SK-N-MC (cell line): ENCODE results near the gene EPHX1.

Experiments used
- DNase-seq: peaks from one replicate; pipeline ENCODE4 v3.0.0-alpha.2; 2011; ENCODE audit warnings: low read depth, low spot score
- H3K27ac ChIP-seq: fragments of 200-600 bp; sonication (generic); 2 replicates; pipeline ENCODE4 v1.5.1; 2016; ENCODE audit warnings: mixed run types
- H3K36me3 ChIP-seq: fragments of 200-600 bp; sonication (generic); 2 replicates; pipeline ENCODE4 v1.6.1; 2017; ENCODE audit warnings: antibody characterized with exemption, low read length, mixed read lengths; ENCODE audit not compliant: insufficient read depth
- H3K4me3 ChIP-seq: fragments of 200-600 bp; sonication (generic); 2 replicates; pipeline ENCODE4 v1.5.1; 2016
- H3K9ac ChIP-seq: fragments of 200-600 bp; sonication (generic); 2 replicates; pipeline ENCODE4 v1.8.0; 2017; ENCODE audit warnings: mixed run types, mixed read lengths; ENCODE audit not compliant: insufficient read length
- H3K9me3 ChIP-seq: fragments of 200-600 bp; sonication (generic); 2 replicates; pipeline ENCODE4 v1.6.1; 2017; ENCODE audit warnings: low read depth, mild to moderate bottlenecking, antibody characterized with exemption, low read length, moderate library complexity, mixed read lengths
- EZH2 ChIP-seq: fragments of 200-600 bp; sonication (generic); IDR thresholded peaks from one replicate; pipeline ENCODE4 v1.6.1; 2017; ENCODE audit warnings: antibody characterized with exemption
- FOXP2 ChIP-seq: optimal IDR thresholded peaks from 2 replicates; pipeline ENCODE3; 2011; ENCODE audit warnings: mild to moderate bottlenecking, moderate library complexity; ENCODE audit not compliant: insufficient read depth; ENCODE audit errors: extremely low read length, control extremely low read depth
- POLR2AphosphoS5 ChIP-seq: IDR thresholded peaks from 2 replicates; pipeline ENCODE4 v1.6.1; 2012; ENCODE audit warnings: mild to moderate bottlenecking, low read depth, low read length, borderline replicate concordance

The EPHX1 gene

DNA sequence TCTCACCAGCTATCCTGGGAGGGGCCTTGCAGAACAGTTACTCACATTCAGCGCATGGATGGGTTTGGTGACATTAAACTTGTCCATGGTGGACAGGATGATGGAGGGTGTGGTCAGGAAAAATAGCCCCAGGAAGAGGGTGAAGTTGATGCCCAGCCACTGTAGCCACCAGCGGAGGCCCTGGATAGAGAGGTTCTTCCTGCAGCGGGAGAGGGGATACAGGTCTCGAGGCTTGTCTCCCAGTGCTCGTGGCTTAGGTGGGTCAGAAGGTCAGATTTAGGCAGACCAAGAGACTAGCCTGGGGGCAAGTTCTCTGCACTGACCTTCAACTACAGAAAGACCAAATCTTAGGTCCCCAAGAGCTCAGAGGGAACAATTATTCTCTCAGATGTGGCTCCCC, 49.2 kb downstream of the EPHX1 start:
- Histone ChIP-seq H3K9me3 (no peaks in the 10 kb centered on the region), H3K4me3 (no peak overlapping the region), H3K9ac (no peak overlapping the region), H3K27ac (no peak overlapping the region), H3K36me3 (no peaks in the 10 kb centered on the region; the same call in 1 of the 2 replicates)
- TF ChIP-seq EZH2 (no peak), POLR2AphosphoS5 (no peak), FOXP2 (no peak)
- DNase-seq: no peak

DNA sequence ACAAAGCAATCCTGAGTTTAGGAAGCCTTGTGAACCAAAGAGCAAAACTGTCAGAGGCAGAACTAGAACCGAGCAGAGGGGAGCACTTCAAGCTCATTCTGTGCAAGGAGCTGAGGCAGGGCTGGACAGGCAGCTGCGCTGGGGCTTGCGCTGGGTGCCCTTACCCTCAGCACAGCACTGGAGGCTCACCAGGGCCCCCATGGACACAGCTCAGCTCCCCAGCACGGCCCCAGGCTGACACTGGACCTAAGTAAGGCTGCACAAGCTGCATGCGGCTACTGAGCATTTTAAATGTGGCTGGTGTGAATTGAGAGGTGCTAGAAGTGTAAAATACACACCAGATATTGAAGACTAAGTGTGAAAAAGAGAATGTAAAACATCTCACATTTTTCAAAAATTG, 50.2 kb downstream of the EPHX1 start:
- no peak for DNase-seq
- Histone ChIP-seq H3K9ac (no peak overlapping the region), H3K36me3 (no peaks in the 10 kb centered on the region; the same call in 1 of the 2 replicates), H3K9me3 (no peaks in the 10 kb centered on the region), H3K4me3 (no peak overlapping the region), H3K27ac (no peak overlapping the region)
- TF ChIP-seq FOXP2 (no peak), EZH2 (no peak), POLR2AphosphoS5 (no peak)

GRCh38 chr1:225860876-225861441, 51.0 kb downstream of the EPHX1 start:
- no peak for TF ChIP-seq POLR2AphosphoS5
- TF ChIP-seq EZH2: no peak
- TF ChIP-seq FOXP2: no peak
- no peak for DNase-seq
- no peaks in the 10 kb centered on the region; the same call in 1 of the 2 replicates for H3K36me3 ChIP-seq
- H3K4me3 ChIP-seq: no peak overlapping the region
- H3K27ac ChIP-seq: no peak overlapping the region
- H3K9me3 ChIP-seq: no peaks in the 10 kb centered on the region
- no peak overlapping the region for H3K9ac ChIP-seq

GRCh38 chr1:225861834-225862580, 52.1 kb downstream of the EPHX1 start:
- no peak for TF ChIP-seq POLR2AphosphoS5
- no peak for TF ChIP-seq FOXP2
- no peak for TF ChIP-seq EZH2
- Histone ChIP-seq H3K36me3 (no peaks in the 10 kb centered on the region; the same call in 1 of the 2 replicates), H3K4me3 (no peak overlapping the region), H3K9me3 (no peaks in the 10 kb centered on the region), H3K9ac (no peak overlapping the region), H3K27ac (no peak overlapping the region)
- no peak for DNase-seq

- H3K9ac ChIP-seq: no peak overlapping the region
- no peak overlapping the region for H3K4me3 ChIP-seq
- no peak overlapping the region for H3K27ac ChIP-seq
- H3K36me3 ChIP-seq: no peaks in the 10 kb centered on the region; the same call in 1 of the 2 replicates
- TF ChIP-seq EZH2 (no peak), POLR2AphosphoS5 (no peak), FOXP2 (no peak)
- DNase-seq: no peak
- no peaks in the 10 kb centered on the region for H3K9me3 ChIP-seq
Measured at GRCh38 chr1:225862581-225862950, 52.6 kb downstream of the EPHX1 start.

DNA sequence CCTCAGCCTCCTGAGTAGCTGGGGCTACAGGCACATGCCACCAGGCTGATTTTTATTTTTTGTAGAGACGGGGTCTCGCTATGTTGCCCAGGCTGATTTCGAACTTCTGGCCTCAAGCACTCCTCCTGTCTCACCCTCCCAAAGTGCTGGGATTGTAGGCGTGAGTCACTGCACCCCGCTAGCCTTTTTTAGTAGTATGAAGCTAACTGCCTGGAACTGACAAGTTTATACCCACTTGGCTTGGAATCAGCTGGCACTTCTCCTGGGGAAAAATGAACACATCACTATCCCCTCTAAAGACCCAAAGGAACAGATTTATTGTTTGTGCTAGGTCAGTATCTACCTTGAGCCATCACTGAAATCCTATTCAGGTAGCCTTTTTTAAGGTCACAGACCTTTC, 53.2 kb downstream of the EPHX1 start:
- no peak for DNase-seq
- Histone ChIP-seq H3K27ac (no peak overlapping the region), H3K9me3 (no peaks in the 10 kb centered on the region), H3K36me3 (no peaks in the 10 kb centered on the region; the same call in 1 of the 2 replicates), H3K9ac (no peak overlapping the region), H3K4me3 (no peak overlapping the region)
- TF ChIP-seq EZH2 (no peak), POLR2AphosphoS5 (no peak), FOXP2 (no peak)

DNA sequence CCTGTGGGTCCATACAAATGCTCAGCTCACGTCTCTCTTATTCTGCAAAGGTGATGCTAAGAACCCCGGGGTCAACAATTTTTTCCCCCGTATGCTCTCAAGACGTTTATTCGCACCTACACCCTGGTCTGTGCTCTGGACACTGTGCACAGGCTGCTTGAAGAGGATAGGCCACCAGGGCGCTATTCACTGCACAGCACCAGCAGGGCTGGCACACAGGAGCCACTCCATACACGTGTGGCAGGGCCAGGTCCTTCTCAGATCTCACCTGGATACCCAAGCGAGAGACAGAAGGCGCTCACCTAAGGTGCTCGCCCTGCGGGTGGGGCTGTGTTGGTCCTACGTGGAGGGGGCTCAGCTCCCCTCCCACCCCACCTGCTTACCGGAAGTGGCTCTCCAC, 55.6 kb downstream of the EPHX1 start:
- H3K36me3 ChIP-seq: no peaks in the 10 kb centered on the region; the same call in 1 of the 2 replicates

GRCh38 chr1:225866061-225866837, 56.3 kb downstream of the EPHX1 start:
- TF ChIP-seq FOXP2 (no peak), EZH2 (no peak), POLR2AphosphoS5 (no peak)

More for the DNA sequence above, 55.6 kb downstream of the EPHX1 start:
- Histone ChIP-seq H3K27ac (no peak overlapping the region), H3K9ac (no peak overlapping the region), H3K9me3 (no peaks in the 10 kb centered on the region), H3K4me3 (no peak overlapping the region)
- DNase-seq: no peak
- no peak for TF ChIP-seq FOXP2
- no peak for TF ChIP-seq EZH2
- TF ChIP-seq POLR2AphosphoS5: no peak

More at GRCh38 chr1:225866061-225866837, 56.3 kb downstream of the EPHX1 start:
- Histone ChIP-seq H3K27ac (no peak overlapping the region), H3K4me3 (no peak overlapping the region), H3K9me3 (no peaks in the 10 kb centered on the region), H3K36me3 (no peaks in the 10 kb centered on the region; the same call in 1 of the 2 replicates), H3K9ac (no peak overlapping the region)
- DNase-seq: no peak
